Brain microvascular endothelial cell (primary cell): Measurements from ENCODE around the gene SLC2A14.
"Not testable (repeated sequence)": the region's sequence is repeated elsewhere in the genome, so short reads cannot be mapped to it uniquely, and the experiment has no call there.

Experiments used
- DNase-seq: peaks from one replicate; pipeline ENCODE4 v3.0.0-alpha.2; 2020
- H3K27ac ChIP-seq: fragments of 250-450 bp; sonication (Bioruptor Pico); 2 replicates; pipeline ENCODE4 v1.5.1; 2020; ENCODE audit warnings: mild to moderate bottlenecking, moderate library complexity
- H3K27me3 ChIP-seq: fragments of 250-450 bp; sonication (Bioruptor Pico); replicated peaks from 2 replicates; pipeline ENCODE4 v1.5.1; 2020; ENCODE audit warnings: mild to moderate bottlenecking
- H3K36me3 ChIP-seq: fragments of 250-450 bp; sonication (Bioruptor Pico); replicated peaks from 2 replicates; pipeline ENCODE4 v1.5.1; 2020; ENCODE audit warnings: mild to moderate bottlenecking
- H3K4me3 ChIP-seq: 2 replicates; pipeline ENCODE4 v1.5.1; 2011; ENCODE audit warnings: low read depth, mild to moderate bottlenecking, control low read depth, low read length, moderate library complexity
- CTCF ChIP-seq: IDR thresholded peaks from 2 replicates; pipeline ENCODE4 v1.5.1; 2011; ENCODE audit warnings: low read depth, mild to moderate bottlenecking, moderate library complexity, low read length, control low read depth, inconsistent platforms; ENCODE audit errors: missing control alignments
- in situ Hi-C: cut with HindIII; loops from 2 replicates; pipeline ENCODE4 v1.10.0; 2017; ENCODE audit warnings: low sequenced_read_pairs, low pct_ligation_motif_present

SLC2A14 gene

GRCh38 chr12:7856516-7856915 lies 16.2 kb downstream of the SLC2A14 start:
- no peaks in the 10 kb centered on the region for H3K27me3 ChIP-seq
- DNase-seq = peak; percentile 20
- TF ChIP-seq CTCF = no peak
- in situ Hi-C loops = no loop called here
- H3K27ac ChIP-seq = no peak overlapping the region
- H3K36me3 ChIP-seq = no peaks in the 10 kb centered on the region
- H3K4me3 ChIP-seq = no peak overlapping the region

- no peak for TF ChIP-seq CTCF
- no peak overlapping the region for H3K4me3 ChIP-seq
- no peak for DNase-seq
Observed at GRCh38 chr12:7853557-7853956, 19.2 kb downstream of the SLC2A14 start.

GRCh38 chr12:7851622-7852081 lies 21.1 kb downstream of the SLC2A14 start:
- H3K36me3 ChIP-seq, DNase-seq, in situ Hi-C loops, H3K4me3 ChIP-seq, H3K27me3 ChIP-seq, H3K27ac ChIP-seq: not testable (repeated sequence)

More at GRCh38 chr12:7853557-7853956, 19.2 kb downstream of the SLC2A14 start:
- Histone ChIP-seq H3K36me3 (no peaks in the 10 kb centered on the region), H3K27ac (no peak overlapping the region), H3K27me3 (no peaks in the 10 kb centered on the region)
- in situ Hi-C loops = no loop called here

- H3K36me3 ChIP-seq, H3K4me3 ChIP-seq, in situ Hi-C loops, DNase-seq, H3K27ac ChIP-seq, H3K27me3 ChIP-seq: not testable (repeated sequence)
Observed at GRCh38 chr12:7850099-7850498, 22.6 kb downstream of the SLC2A14 start.

- H3K27ac ChIP-seq, in situ Hi-C loops, H3K36me3 ChIP-seq, DNase-seq, H3K4me3 ChIP-seq, H3K27me3 ChIP-seq: not testable (repeated sequence)
Observed at GRCh38 chr12:7848098-7848422, 24.7 kb downstream of the SLC2A14 start.

- H3K36me3 ChIP-seq, H3K4me3 ChIP-seq, DNase-seq, H3K27ac ChIP-seq, in situ Hi-C loops, H3K27me3 ChIP-seq: not testable (repeated sequence)
Observed at GRCh38 chr12:7847226-7848097, 25.3 kb downstream of the SLC2A14 start.

GRCh38 chr12:7844116-7844515 lies 28.6 kb downstream of the SLC2A14 start:
- no peaks in the 10 kb centered on the region for H3K27me3 ChIP-seq
- H3K27ac ChIP-seq = no peak overlapping the region
- in situ Hi-C loops = no loop called here
- no peaks in the 10 kb centered on the region for H3K36me3 ChIP-seq
- TF ChIP-seq CTCF = no peak
- H3K4me3 ChIP-seq = no peak overlapping the region
- DNase-seq = peak; percentile 25

GRCh38 chr12:7843583-7843982 lies 29.1 kb downstream of the SLC2A14 start:
- in situ Hi-C loops, H3K27ac ChIP-seq, H3K27me3 ChIP-seq, DNase-seq, H3K4me3 ChIP-seq, H3K36me3 ChIP-seq: not testable (repeated sequence)

GRCh38 chr12:7843149-7843548 lies 29.6 kb downstream of the SLC2A14 start:
- H3K27me3 ChIP-seq, DNase-seq, H3K4me3 ChIP-seq, H3K27ac ChIP-seq, H3K36me3 ChIP-seq, in situ Hi-C loops: not testable (repeated sequence)

GRCh38 chr12:7842444-7842843 lies 30.3 kb downstream of the SLC2A14 start:
- H3K27me3 ChIP-seq, H3K27ac ChIP-seq, H3K4me3 ChIP-seq, in situ Hi-C loops, H3K36me3 ChIP-seq: not testable (repeated sequence)
- DNase-seq = peak; percentile 48

- H3K27me3 ChIP-seq, H3K36me3 ChIP-seq, H3K27ac ChIP-seq, H3K4me3 ChIP-seq, DNase-seq, in situ Hi-C loops: not testable (repeated sequence)
Observed at GRCh38 chr12:7839848-7840247, 32.9 kb downstream of the SLC2A14 start.

- H3K4me3 ChIP-seq, H3K27ac ChIP-seq, H3K36me3 ChIP-seq, H3K27me3 ChIP-seq, in situ Hi-C loops, DNase-seq: not testable (repeated sequence)
Observed at GRCh38 chr12:7839226-7839625, 33.5 kb downstream of the SLC2A14 start.
